ENCODE measurements around the gene ALKBH6.

- no peak for TF ChIP-seq EZH2 (IDR thresholded peaks at IDR 0.05; ENCODE audit: borderline replicate concordance, low read depth, low read length, severe bottlenecking)
- no peak for TF ChIP-seq CTCF (IDR thresholded peaks at IDR 0.05; ENCODE audit: borderline replicate concordance, extremely low read depth, low read length, poor library complexity, severe bottlenecking)
Observed at GRCh38 chr19:36023432-36023831, 9.4 kb upstream of the ALKBH6 start.
